Fibroblast of lung (primary cell): ENCODE results near the gene KLHDC7B. TPM values are rescaled to one million over a fixed set of nuclear protein-coding genes. Genes with fewer than 3 reads are reported as not detected.

ENCODE experiments used
- DNase-seq, 2 donors: peaks; one replicate each; pipeline versions ENCODE4 v3.0.0 to v3.0.0-alpha.2; 2010; ENCODE audit warnings: low read depth in 2 of 2
- H2AFZ ChIP-seq: 2 replicates; pipeline ENCODE4 v1.5.1; 2012; ENCODE audit warnings: low read length, control low read depth, inconsistent platforms
- H3K27ac ChIP-seq: 2 replicates; pipeline ENCODE4 v1.5.1; 2011; ENCODE audit warnings: low read length, control low read depth; ENCODE audit not compliant: insufficient read depth
- H3K27me3 ChIP-seq: 2 replicates; pipeline ENCODE4 v1.5.1; 2011; ENCODE audit warnings: mild to moderate bottlenecking, low read length; ENCODE audit not compliant: control insufficient read depth, insufficient read depth
- H3K36me3 ChIP-seq: 2 replicates; pipeline ENCODE4 v1.5.1; 2011; ENCODE audit warnings: low read length; ENCODE audit not compliant: control insufficient read depth, insufficient read depth
- H3K4me1 ChIP-seq: 2 replicates; pipeline ENCODE4 v1.5.1; 2011; ENCODE audit warnings: low read length; ENCODE audit not compliant: control insufficient read depth, insufficient read depth; ENCODE audit errors: extremely low read depth
- H3K4me2 ChIP-seq: 2 replicates; pipeline ENCODE4 v1.5.1; 2011; ENCODE audit warnings: low read length, control low read depth; ENCODE audit not compliant: insufficient read depth; ENCODE audit errors: extremely low read depth
- H3K4me3 ChIP-seq, 4 experiments: fragments of 200-600 bp in 1 of 4; sonication (generic) in 1 of 4; replicated peaks in 1 of 4; 2 replicates each; pipeline ENCODE4 v1.5.1; 2011 to 2016; ENCODE audit warnings: low read length in 4 of 4, low read depth in 3 of 4, mild to moderate bottlenecking in 3 of 4, control low read depth in 2 of 4, inconsistent platforms in 1 of 4, mixed read lengths in 1 of 4; ENCODE audit not compliant: insufficient read depth in 1 of 4; ENCODE audit errors: control extremely low read depth in 1 of 4
- H3K79me2 ChIP-seq: 2 replicates; pipeline ENCODE4 v1.5.1; 2012; ENCODE audit warnings: mild to moderate bottlenecking, low read length, inconsistent platforms; ENCODE audit not compliant: control insufficient read depth, insufficient read depth
- H3K9ac ChIP-seq: 2 replicates; pipeline ENCODE4 v1.5.1; 2011; ENCODE audit warnings: mild to moderate bottlenecking, low read length, control low read depth; ENCODE audit not compliant: insufficient read depth
- H3K9me3 ChIP-seq: 2 replicates; pipeline ENCODE4 v1.5.1; 2012; ENCODE audit warnings: low read depth, low read length; ENCODE audit not compliant: control insufficient read depth, insufficient read depth
- H4K20me1 ChIP-seq: 2 replicates; pipeline ENCODE4 v1.5.1; 2011; ENCODE audit warnings: low read length; ENCODE audit not compliant: control insufficient read depth, insufficient read depth; ENCODE audit errors: extremely low read depth
- EZH2 ChIP-seq: IDR thresholded peaks from 2 replicates; pipeline ENCODE4 v1.5.1; 2012; ENCODE audit warnings: low read length, control low read depth, mild to moderate bottlenecking; ENCODE audit errors: missing control alignments
- polyA plus RNA-seq, 2 donors: library from polyadenylated mRNA; depleted of rRNA in 1 of 2; stranded (reverse) in 1 of 2; unstranded in 1 of 2; fragments of >200 nt; gene quantifications; 2 replicates each; pipeline ENCODE4 v1.2.1, GENCODE V29; 2011 to 2012; ENCODE audit warnings: missing spikeins in 1 of 2
- total RNA-seq: library from RNA; depleted of rRNA; stranded (reverse); fragments of >200 nt; gene quantifications from 2 replicates; pipeline ENCODE4 v1.2.1, GENCODE V29; 2014
- TF ChIP-seq, protein P1 (sequence below), 2 donors: IDR thresholded peaks in 1 of 2; conservative IDR thresholded peaks in 1 of 2; 1 replicate in 1 of 2; 2 replicates in 1 of 2; pipeline ENCODE4 v1.5.1; 2011 to 2012; ENCODE audit warnings: low read length in 2 of 2, control low read depth in 1 of 2, inconsistent platforms in 1 of 2, low read depth in 1 of 2, mild to moderate bottlenecking in 1 of 2

Gene KLHDC7B
- total and polyA plus RNA-seq, 2 donors (not counting 1 experiment from before 2014, with no cell fraction given): 0.17 TPM; not detected in 1

DNA sequence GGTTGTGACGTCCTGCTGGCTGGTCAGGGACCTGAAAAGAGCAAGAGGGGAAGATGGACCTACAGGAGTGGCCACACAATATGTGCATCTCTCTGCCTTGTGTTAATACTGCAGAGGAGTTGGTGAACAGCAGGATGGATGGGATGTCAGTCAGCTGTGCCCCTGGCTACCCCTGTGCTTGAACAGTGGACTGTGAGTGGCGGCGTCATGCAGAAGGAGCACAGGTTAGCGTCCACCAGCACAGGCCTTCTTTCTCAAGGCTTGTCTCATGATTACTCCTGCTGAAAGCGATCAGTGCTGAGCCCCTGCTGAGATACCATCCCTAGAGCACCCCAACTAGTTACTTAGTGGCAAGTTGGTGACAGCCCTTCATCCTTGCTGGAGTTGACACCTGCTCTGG lies 40.7 kb downstream of the KLHDC7B start:
- DNase-seq: no peak
- H3K36me3 ChIP-seq: no peaks in the 10 kb centered on the region

DNA sequence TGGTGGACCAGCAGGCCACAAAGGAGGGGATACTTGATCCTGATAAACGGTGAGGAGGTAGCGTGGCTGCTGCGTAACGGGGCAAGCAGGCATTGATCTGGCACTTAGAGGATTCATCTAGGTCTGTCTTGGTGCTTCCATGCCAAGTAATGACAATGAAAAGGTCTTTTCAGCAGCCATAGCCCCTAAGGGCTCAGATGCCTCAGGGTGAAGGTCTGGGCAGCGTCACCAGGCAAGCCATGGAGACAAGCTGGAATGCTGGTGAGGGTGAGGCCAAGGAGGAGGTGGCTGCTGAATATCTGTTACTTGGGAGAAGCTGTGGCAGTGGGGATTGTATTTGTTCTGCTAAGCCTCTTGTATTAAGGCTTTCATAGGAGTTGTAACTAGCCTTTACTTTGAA lies 41.7 kb downstream of the KLHDC7B start:
- Histone ChIP-seq H3K27me3 (no peaks in the 10 kb centered on the region), H3K27ac (no peak overlapping the region), H3K4me2 (no peak overlapping the region), H3K9ac (no peak overlapping the region), H2AFZ (no peak overlapping the region), H3K36me3 (no peaks in the 10 kb centered on the region), H3K4me1 (no peaks in the 10 kb centered on the region), H3K9me3 (no peaks in the 10 kb centered on the region), H4K20me1 (no peaks in the 10 kb centered on the region), H3K79me2 (no peaks in the 10 kb centered on the region), H3K4me3 (no peak overlapping the region)
- no peak for DNase-seq
- TF ChIP-seq, protein P1, sequence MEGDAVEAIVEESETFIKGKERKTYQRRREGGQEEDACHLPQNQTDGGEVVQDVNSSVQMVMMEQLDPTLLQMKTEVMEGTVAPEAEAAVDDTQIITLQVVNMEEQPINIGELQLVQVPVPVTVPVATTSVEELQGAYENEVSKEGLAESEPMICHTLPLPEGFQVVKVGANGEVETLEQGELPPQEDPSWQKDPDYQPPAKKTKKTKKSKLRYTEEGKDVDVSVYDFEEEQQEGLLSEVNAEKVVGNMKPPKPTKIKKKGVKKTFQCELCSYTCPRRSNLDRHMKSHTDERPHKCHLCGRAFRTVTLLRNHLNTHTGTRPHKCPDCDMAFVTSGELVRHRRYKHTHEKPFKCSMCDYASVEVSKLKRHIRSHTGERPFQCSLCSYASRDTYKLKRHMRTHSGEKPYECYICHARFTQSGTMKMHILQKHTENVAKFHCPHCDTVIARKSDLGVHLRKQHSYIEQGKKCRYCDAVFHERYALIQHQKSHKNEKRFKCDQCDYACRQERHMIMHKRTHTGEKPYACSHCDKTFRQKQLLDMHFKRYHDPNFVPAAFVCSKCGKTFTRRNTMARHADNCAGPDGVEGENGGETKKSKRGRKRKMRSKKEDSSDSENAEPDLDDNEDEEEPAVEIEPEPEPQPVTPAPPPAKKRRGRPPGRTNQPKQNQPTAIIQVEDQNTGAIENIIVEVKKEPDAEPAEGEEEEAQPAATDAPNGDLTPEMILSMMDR (conservative IDR thresholded peaks at IDR 0.05 in 1 of 2, IDR thresholded peaks at IDR 0.05 in 1 of 2; ENCODE audit: low read depth in 1 of 2, low read length in 2 of 2): no peak
- TF ChIP-seq EZH2: no peak

More for the DNA sequence above, 40.7 kb downstream of the KLHDC7B start:
- Histone ChIP-seq H2AFZ (no peak overlapping the region), H3K9ac (no peak overlapping the region), H3K9me3 (no peaks in the 10 kb centered on the region), H3K27ac (no peak overlapping the region), H3K4me3 (no peak overlapping the region), H3K27me3 (no peaks in the 10 kb centered on the region), H3K4me1 (no peaks in the 10 kb centered on the region), H3K4me2 (no peak overlapping the region), H3K79me2 (peaks cover 2% of the 10 kb centered on the region), H4K20me1 (no peaks in the 10 kb centered on the region)
- TF ChIP-seq, protein P1 (conservative IDR thresholded peaks at IDR 0.05 in 1 of 2, IDR thresholded peaks at IDR 0.05 in 1 of 2; ENCODE audit: low read depth in 1 of 2, low read length in 2 of 2): no peak
- no peak for TF ChIP-seq EZH2

DNA sequence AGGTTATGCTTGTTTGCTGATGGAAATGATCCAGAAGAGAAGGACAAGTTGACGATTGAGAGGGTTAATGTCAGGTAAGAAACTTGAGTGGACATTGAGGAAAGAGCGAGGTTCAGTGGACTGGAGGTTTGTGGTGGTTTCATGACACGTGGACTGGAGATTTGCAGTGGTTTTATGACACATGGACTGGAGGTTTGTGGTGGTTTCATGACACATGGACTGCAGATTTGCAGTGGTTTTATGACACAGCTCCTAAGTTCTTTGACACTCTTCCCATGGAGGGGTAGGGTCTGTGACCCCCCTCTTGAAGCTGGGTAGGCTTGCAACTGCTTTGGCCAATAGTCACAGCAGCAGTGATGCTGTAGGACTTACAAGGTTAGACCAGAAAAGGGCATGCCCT lies 49.5 kb downstream of the KLHDC7B start:
- H2AFZ ChIP-seq: no peak overlapping the region
- TF ChIP-seq, protein P1 (conservative IDR thresholded peaks at IDR 0.05 in 1 of 2, IDR thresholded peaks at IDR 0.05 in 1 of 2; ENCODE audit: low read depth in 1 of 2, low read length in 2 of 2): no peak
- no peak for TF ChIP-seq EZH2
- peaks cover 4% of the 10 kb centered on the region for H3K27me3 ChIP-seq
- no peaks in the 10 kb centered on the region for H3K36me3 ChIP-seq
- H3K4me1 ChIP-seq: no peaks in the 10 kb centered on the region
- H3K27ac ChIP-seq: no peak overlapping the region
- no peak overlapping the region for H3K4me3 ChIP-seq
- H3K9ac ChIP-seq: no peak overlapping the region
- no peak for DNase-seq
- no peaks in the 10 kb centered on the region for H4K20me1 ChIP-seq
- H3K9me3 ChIP-seq: no peaks in the 10 kb centered on the region
- no peak overlapping the region for H3K4me2 ChIP-seq
- no peaks in the 10 kb centered on the region for H3K79me2 ChIP-seq
